Esophagus squamous epithelium (tissue), 5 donors: Measurements from ENCODE around the gene PDS5A. TPM values are rescaled to one million over a fixed set of nuclear protein-coding genes. Genes with fewer than 3 reads are reported as not detected.

ENCODE experiments used
- DNase-seq: peaks from one replicate; lab custom pipeline; 2025; lab: John Stamatoyannopoulos, UW
- H3K27ac ChIP-seq, 4 donors: fragments of 200-600 bp; sonication (generic); one replicate each; pipeline ENCODE4 v1.5.1; 2016 to 2019; ENCODE audit warnings: mild to moderate bottlenecking in 1 of 4
- H3K27me3 ChIP-seq, 4 donors: fragments of 200-600 bp; sonication (generic); 1 replicate in 3 of 4; 2 replicates in 1 of 4; pipeline versions ENCODE4 v1.5.1 to v1.6.0; 2017 to 2021; ENCODE audit warnings: antibody characterized with exemption in 1 of 4
- H3K36me3 ChIP-seq, 3 donors: fragments of 200-600 bp; sonication (generic); one replicate each; pipeline ENCODE4 v1.5.1; 2016 to 2019
- H3K4me1 ChIP-seq, 3 donors: fragments of 200-600 bp; sonication (generic); one replicate each; pipeline ENCODE4 v1.5.1; 2017 to 2019
- H3K4me3 ChIP-seq, 4 donors: fragments of 200-600 bp; sonication (generic); 1 replicate in 3 of 4; 2 replicates in 1 of 4; pipeline ENCODE4 v1.5.1; 2016 to 2019; ENCODE audit warnings: mild to moderate bottlenecking in 2 of 4, moderate library complexity in 1 of 4
- H3K9me3 ChIP-seq, 3 donors: fragments of 200-600 bp; sonication (generic); one replicate each; pipeline ENCODE4 v1.5.1; 2016 to 2019
- POLR2A ChIP-seq, 4 donors: fragments of 450-650 bp; IDR thresholded peaks; one replicate each; pipeline ENCODE4 v1.6.1; 2017; ENCODE audit warnings: antibody characterized with exemption in 4 of 4, mild to moderate bottlenecking in 4 of 4, moderate library complexity in 3 of 4
- WGBS, 2 donors: methylation state at CpG; one replicate each; pipeline ENCODE4 v1.1.5; 2018; 5-methylcytosine and 5-hydroxymethylcytosine counted together
- intact Hi-C: fragments of 100-400 bp; cut with DNase I; formaldehyde crosslinking; loops from one replicate; pipeline ENCODE4 v1.15.0; 2022
- total RNA-seq, 4 donors: library from RNA; depleted of rRNA; stranded (reverse); fragments of >200 nt; gene quantifications; one replicate each; pipeline ENCODE4 v1.1.0, GENCODE V29; 2016
- TF ChIP-seq, protein P1 (sequence below), 6 experiments: fragments of 450-650 bp in 4 of 6; fragments of 200-600 bp in 2 of 6; sonication (generic) in 2 of 6; IDR thresholded peaks; one replicate each; pipeline ENCODE4 v1.5.1; 2016 to 2019; ENCODE audit warnings: antibody characterized with exemption in 6 of 6, mild to moderate bottlenecking in 4 of 6, moderate library complexity in 4 of 6
- donor health status: DM: yes; HTN: yes; CAD: no.

Gene PDS5A
- total RNA-seq, 4 donors from 2014 or later, result 49.1 to 70.2 (median 59.6) TPM

DNA sequence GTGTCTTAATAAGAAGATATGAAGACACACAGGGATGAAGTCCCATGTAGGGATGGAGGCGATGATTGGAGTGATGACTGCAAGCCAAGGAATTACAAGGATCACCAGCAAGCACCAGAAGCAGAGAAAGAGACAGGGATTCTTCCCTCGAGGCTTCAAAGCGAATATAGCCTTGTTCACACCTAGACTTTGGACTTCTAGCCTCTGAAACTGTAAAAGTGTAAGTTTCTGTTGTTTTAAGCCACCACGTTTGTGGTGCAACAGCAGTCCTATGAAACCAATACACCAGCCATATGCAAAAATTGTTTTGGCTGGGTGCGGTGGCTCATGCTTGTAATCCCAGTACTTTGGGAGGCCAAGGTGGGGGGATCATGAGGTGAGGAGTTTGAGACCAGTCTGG, 9.8 kb upstream of the PDS5A start:
- Histone ChIP-seq H3K27me3 (no peaks in the 10 kb centered on the region), H3K4me3 (no peak overlapping the region), H3K4me1 (peaks cover 0 to 25% (median 8%) of the 10 kb centered on the region in 3 donors), H3K27ac (no peak overlapping the region), H3K36me3 (no peaks in the 10 kb centered on the region), H3K9me3 (no peaks in the 10 kb centered on the region)
- TF ChIP-seq, protein P1, sequence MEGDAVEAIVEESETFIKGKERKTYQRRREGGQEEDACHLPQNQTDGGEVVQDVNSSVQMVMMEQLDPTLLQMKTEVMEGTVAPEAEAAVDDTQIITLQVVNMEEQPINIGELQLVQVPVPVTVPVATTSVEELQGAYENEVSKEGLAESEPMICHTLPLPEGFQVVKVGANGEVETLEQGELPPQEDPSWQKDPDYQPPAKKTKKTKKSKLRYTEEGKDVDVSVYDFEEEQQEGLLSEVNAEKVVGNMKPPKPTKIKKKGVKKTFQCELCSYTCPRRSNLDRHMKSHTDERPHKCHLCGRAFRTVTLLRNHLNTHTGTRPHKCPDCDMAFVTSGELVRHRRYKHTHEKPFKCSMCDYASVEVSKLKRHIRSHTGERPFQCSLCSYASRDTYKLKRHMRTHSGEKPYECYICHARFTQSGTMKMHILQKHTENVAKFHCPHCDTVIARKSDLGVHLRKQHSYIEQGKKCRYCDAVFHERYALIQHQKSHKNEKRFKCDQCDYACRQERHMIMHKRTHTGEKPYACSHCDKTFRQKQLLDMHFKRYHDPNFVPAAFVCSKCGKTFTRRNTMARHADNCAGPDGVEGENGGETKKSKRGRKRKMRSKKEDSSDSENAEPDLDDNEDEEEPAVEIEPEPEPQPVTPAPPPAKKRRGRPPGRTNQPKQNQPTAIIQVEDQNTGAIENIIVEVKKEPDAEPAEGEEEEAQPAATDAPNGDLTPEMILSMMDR (IDR thresholded peaks at IDR 0.05), result no peak
- intact Hi-C loops, result no loop called here
- 78 to 87% methylated on average over 5 of the region's 5 CpGs for WGBS, 2 donors
- DNase-seq, result no peak

DNA sequence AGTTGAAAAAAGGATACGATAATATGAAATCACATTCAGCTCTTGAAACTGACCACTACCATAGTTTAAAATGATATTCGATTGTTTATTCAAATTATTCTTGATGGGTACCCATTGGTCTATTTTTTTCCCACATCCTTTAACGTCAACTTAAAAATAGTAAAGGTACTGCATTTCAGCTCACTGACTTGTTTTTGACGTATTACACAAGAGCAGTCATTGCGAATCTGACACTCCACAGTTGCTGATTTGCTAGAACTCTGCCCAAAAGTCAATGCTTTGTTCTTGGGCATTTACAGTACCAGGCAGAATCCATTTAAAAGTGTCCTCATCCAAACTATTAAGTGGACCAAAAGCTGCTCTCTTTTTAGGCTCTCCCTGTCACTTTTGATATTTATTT, 1.2 kb upstream of the PDS5A start:
- H3K27me3 ChIP-seq, result no peaks in the 10 kb centered on the region
- no peaks in the 10 kb centered on the region for H3K9me3 ChIP-seq
- WGBS, 2 donors, result 71 to 81% methylated on average over 5 of the region's 5 CpGs
- intact Hi-C loops, result loop anchor here (5.0 to 10.0 kb wide), 2 partner anchors 282 to 514 kb away; partner anchors contain the start of gene UBE2K
- H3K36me3 ChIP-seq, result peaks cover 0 to 20% (median 8%) of the 10 kb centered on the region in 3 donors
- no peak overlapping the region for H3K27ac ChIP-seq
- no peak for DNase-seq
- no peak overlapping the region for H3K4me3 ChIP-seq
- TF ChIP-seq, protein P1 (IDR thresholded peaks at IDR 0.05), result no peak
- TF ChIP-seq POLR2A (IDR thresholded peaks at IDR 0.05), result no peak
- H3K4me1 ChIP-seq, result peaks cover 0 to 35% (median 20%) of the 10 kb centered on the region in 3 donors

DNA sequence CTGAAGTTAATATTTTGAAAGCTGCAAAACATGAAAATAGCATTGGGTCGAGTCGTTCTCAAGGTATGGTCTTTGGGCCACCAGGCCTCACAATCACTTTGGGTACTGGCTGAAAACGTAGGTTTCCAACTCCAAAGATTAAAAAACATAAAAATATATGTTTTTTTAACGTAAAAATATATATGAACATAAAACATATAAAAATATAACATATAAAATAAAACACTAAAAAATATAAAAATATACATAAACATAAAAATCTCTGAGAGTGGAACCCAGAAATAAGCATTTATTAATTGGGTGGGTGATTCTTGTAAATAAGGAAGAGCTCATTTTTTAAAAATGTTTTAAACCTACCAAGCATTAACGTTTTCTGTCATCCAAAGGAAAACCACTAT, 666 bp upstream of the PDS5A start:
- intact Hi-C loops, result loop anchor here (5.0 to 10.0 kb wide), 2 partner anchors 281 to 514 kb away; partner anchors contain the start of gene UBE2K
- H3K36me3 ChIP-seq, result peaks cover 0 to 25% (median 8%) of the 10 kb centered on the region in 3 donors
- peaks cover 0 to 40% (median 20%) of the 10 kb centered on the region in 3 donors for H3K4me1 ChIP-seq
- TF ChIP-seq, protein P1 (IDR thresholded peaks at IDR 0.05), result no peak
- no peak for TF ChIP-seq POLR2A (IDR thresholded peaks at IDR 0.05)
- DNase-seq, result no peak
- 8 to 12% methylated on average over 5 of the region's 5 CpGs for WGBS, 2 donors
- H3K27ac ChIP-seq, result peak overlapping the region; percentile 96 to 99 (median 98)
- H3K9me3 ChIP-seq, result no peaks in the 10 kb centered on the region
- H3K27me3 ChIP-seq, result no peaks in the 10 kb centered on the region
- peak overlapping the region; percentile 79 to 99 (median 98) for H3K4me3 ChIP-seq

- peaks cover 0 to 54% (median 20%) of the 10 kb centered on the region in 3 donors for H3K4me1 ChIP-seq
- DNase-seq, result no peak
- no peaks in the 10 kb centered on the region for H3K27me3 ChIP-seq
- H3K4me3 ChIP-seq, result peak overlapping the region; percentile 79 to 99 (median 98)
- TF ChIP-seq POLR2A (IDR thresholded peaks at IDR 0.05), result no peak
- TF ChIP-seq, protein P1 (IDR thresholded peaks at IDR 0.05), result no peak
- peak overlapping the region; percentile 96 to 99 (median 98) for H3K27ac ChIP-seq
- intact Hi-C loops, result loop anchor here (5.0 to 10.0 kb wide), 2 partner anchors 280 to 512 kb away; partner anchors contain the start of gene UBE2K
- peaks cover 0 to 38% (median 8%) of the 10 kb centered on the region in 3 donors for H3K36me3 ChIP-seq
- 0% methylated on average over 1 to 2 of the region's 54 CpGs for whole genome bisulfite sequencing, 2 donors
- no peaks in the 10 kb centered on the region for H3K9me3 ChIP-seq
These were observed 694 bp downstream of the PDS5A start for GRCh38 chr4:39976945-39977488.
